ENCODE measurements around the gene LONRF3.

Gene LONRF3
- 25.9 to 31.1 reads per million in 2 donors for total RNA-seq

DNA sequence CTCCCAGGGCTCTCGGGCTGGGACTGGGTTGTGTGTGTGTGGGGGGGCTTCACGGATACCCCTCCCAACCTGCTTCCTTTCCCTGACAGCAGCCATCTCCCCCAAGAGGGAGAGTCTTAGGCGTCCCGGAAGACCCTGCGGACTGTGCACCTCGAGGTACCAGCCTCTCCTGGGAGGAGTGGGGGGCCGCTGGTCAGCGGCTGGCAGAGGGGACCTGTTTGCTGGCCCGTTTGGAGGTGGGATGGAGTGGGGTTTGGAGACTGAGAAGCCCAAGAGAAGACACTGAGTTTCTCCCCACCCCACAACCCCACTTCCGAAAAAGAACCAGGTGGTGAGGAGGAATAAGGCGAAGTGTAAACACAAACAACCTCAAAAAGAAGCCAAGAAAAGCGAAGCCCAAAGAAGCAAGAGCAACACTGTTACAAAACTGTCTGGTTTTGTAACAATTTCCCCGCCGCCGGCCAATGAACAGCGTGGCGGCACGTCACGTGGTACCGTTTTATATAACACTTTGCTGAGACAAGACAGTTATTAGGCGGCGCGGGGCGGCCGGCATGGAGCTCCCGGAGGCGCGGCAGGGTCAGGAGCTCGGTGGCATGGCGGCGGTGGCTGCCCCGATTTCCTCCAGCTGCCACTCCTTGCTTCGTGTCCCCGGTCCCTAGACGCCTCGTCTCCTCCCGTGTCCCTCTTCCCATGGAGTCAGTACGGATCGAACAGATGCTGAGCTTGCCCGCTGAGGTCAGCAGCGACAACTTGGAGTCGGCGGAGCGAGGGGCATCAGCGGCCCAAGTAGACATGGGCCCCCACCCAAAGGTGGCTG is at the start of gene LONRF3:
Gene LONRF3, plus strand, starts transcription at position 531 of the 820 bp plus-strand sequence. Its CDS starts 163 bp downstream, at position 694.
- DNase-seq, result peak; percentile 54

GRCh38 chrX:118928151-118928550 is 46.3 kb upstream of the LONRF3 start:
- no peak for DNase-seq

GRCh38 chrX:118935352-118935751 is 39.1 kb upstream of the LONRF3 start:
- no peak for DNase-seq

GRCh38 chrX:118941147-118941546 is 33.3 kb upstream of the LONRF3 start:
- DNase-seq, result no peak

DNA sequence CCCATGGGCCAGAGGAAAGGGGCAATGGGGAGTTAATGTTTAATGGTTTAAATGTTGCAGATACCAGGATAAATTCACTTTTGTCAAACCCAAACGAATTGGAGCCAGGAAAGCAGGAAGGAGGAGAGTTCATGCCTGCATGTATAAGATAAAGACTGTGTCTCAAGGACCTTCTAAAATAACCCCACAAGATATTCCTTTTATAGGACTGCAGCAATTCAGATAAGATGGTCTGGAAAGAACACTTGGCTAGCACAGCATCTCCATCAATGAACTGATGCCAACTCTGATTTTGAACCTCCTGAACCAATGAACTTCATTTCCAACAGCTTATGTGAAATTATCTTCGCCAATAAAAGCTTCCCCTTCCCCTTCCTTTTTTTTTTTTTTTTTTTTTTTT is 31.3 kb upstream of the LONRF3 start:
- no peak for DNase-seq

DNA sequence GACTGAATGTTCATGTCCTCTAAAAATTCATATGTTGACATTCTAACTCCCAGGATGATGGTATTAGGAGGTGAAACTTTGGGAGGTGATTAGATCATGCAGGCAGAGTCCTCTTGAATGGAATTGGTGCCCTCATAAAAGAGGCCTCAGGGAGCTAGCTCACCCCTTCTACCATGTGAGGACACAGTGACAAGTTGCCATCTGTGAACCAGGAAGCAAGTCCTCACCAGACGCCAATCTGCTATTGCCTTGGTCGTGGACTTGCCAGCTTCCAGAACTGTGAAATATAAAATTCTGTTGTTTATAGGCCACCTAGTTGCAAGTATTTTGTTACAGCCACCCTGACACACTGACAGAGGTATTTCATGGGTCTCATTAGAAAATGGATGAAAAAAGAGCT is 28.5 kb upstream of the LONRF3 start:
- DNase-seq, result no peak

- no peak for DNase-seq
Measured at GRCh38 chrX:118948270-118948669, 26.1 kb upstream of the LONRF3 start.

GRCh38 chrX:118961866-118962560 is 12.4 kb upstream of the LONRF3 start:
- no peak for DNase-seq

DNA sequence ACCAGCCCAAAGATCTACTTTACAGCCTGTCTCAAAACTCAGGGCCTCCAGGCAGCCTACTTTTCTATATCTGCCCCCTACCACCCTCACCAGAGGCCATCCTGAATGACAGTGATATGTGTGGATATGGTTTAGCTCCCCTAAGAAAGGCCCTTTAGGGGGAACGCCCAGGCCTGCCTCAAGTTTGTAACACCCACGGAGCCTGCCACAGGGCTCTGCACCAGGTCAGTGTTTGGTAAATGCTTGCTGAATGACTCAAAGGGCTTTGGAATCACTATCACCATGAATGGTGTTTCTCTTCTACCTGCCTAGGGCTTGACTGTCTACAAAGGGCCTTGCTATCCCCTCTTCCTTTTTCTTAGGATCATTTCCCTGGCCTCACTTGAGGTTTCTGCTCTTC is 11.3 kb upstream of the LONRF3 start:
- DNase-seq, result no peak

DNA sequence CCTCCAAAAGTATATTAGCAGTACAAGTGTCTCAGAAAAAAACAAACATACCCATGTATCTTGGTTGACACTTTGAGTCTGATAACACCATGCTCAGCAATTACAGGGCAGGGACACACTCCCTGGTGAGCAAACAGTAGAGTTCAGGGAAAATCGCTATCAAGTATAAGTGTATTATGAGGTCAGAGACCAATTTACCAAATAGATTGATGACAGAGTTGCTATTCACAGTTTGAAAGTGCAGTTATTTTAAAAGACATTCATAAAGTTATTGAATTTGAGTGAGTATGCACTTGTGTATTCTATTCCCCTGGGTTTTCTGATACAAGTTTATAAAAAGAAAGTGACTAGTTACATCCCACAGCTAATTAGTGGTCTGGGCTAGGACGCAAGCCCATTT is 10.2 kb upstream of the LONRF3 start:
- no peak for DNase-seq

GRCh38 chrX:118965395-118965794 is 9.0 kb upstream of the LONRF3 start:
- DNase-seq, result no peak

- DNase-seq, result no peak
Measured at GRCh38 chrX:118968031-118968430, 6.4 kb upstream of the LONRF3 start.

- no peak for DNase-seq
Measured at GRCh38 chrX:118971552-118971951, 2.9 kb upstream of the LONRF3 start.

DNA sequence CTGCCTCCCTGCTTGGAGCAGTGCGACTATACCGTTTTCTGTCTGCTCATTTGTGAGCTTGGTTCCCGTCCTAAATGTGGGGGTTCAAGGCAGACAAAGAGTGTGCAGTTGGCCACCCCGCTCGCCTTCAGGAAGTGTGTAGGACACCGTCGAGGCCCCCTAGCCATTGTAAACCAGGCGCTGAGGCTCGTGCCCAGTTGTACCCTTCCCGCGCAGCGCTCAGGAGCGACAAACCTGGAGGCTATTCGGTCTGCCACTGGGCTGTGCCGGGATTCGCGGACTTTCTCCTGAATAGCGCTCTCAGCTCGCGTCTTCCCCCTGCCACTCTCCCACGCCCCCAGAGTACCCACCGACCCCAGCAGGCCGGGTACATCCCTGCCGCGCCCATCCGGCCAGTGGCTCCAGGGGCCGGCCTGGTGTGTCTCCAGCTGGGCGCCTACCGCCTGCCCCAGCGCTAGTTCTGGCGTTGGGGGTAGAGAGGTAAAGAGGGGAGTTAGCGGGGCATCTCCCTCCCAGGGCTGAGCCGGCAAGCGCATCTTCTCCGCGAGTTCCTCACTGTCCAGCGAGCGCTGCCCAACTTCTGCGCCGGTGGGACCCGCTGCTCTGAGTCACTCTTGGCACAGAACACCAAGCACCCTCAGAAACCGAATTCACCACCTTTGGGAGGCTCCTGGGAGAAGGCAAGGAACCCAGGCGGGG is 880 bp upstream of the LONRF3 start:
- DNase-seq, result no peak

- peak; percentile 42 for DNase-seq
Measured at GRCh38 chrX:118974908-118975671, 672 bp downstream of the LONRF3 start.

GRCh38 chrX:118975831-118976598 is 1.6 kb downstream of the LONRF3 start:
- DNase-seq, result peak; percentile 57

GRCh38 chrX:118976599-118977340 is 2.4 kb downstream of the LONRF3 start:
- DNase-seq, result no peak

- DNase-seq, result no peak
Measured at GRCh38 chrX:118977424-118977823, 3.0 kb downstream of the LONRF3 start.

- DNase-seq, result no peak
Measured at GRCh38 chrX:118978451-118978850, 4.0 kb downstream of the LONRF3 start.

DNA sequence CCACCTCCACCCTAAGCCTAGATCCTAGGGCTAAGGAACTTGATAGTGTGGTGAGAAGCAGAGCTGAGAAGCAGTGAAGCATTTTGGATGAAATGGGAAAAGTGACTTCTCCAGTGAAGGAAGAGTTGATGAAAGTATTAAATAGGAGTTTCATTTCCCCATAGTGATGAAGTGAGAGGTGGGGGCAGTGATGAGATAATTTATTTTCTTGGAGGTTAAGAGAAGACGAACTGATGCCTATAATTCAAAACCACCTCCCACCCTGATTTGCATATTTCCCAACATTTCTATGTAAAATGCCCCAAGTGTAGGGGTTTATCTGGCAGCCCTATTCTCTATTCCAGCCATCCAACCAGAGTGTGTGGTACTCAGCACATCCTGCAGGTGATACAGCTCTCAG is 6.3 kb downstream of the LONRF3 start:
- DNase-seq, result no peak

GRCh38 chrX:118983513-118983912 is 9.1 kb downstream of the LONRF3 start:
- DNase-seq, result no peak

All from T-helper 9 cell (primary cell).